ENCODE data around the gene RGS21. TPM values are rescaled to one million over a fixed set of nuclear protein-coding genes. Genes with fewer than 3 reads are reported as not detected.

Gene RGS21
- total and polyA plus RNA-seq, 2 of the 4 experiments (the other 2 are of a cell fraction), result not detected

- no peak overlapping the region for H2AFZ ChIP-seq (replicated peaks; ENCODE audit: low read length, poor library complexity)
- H4K20me1 ChIP-seq (ENCODE audit: insufficient read depth, low read length), result no peaks in the 10 kb centered on the region
- DNase-seq (no peak), ATAC-seq (ENCODE audit: low read depth) (no peak)
- CTCF ChIA-PET, result no interaction called here
- H3K23ac ChIP-seq (ENCODE audit: low read depth, low read length), result no peak overlapping the region
- H3K27me3 ChIP-seq (ENCODE audit: control insufficient read depth, insufficient read depth, low read length), result no peaks in the 10 kb centered on the region
- no peak overlapping the region for H2AK9ac ChIP-seq (replicated peaks; ENCODE audit: low read depth, low read length, poor library complexity)
- no TSS peak for BruUV-seq (replicated peaks)
- POLR2A ChIA-PET (ENCODE audit: unreplicated experiment), result no interaction called here
- no peak overlapping the region for H3K4me2 ChIP-seq (ENCODE audit: low read depth, low read length)
- no peak overlapping the region for H3K9ac ChIP-seq (ENCODE audit: low read depth, low read length)
- no peak overlapping the region for H2AK5ac ChIP-seq (ENCODE audit: low read depth, low read length)
- no peak overlapping the region for H2BK120ac ChIP-seq (ENCODE audit: low read depth, low read length)
- H3K79me1 ChIP-seq (ENCODE audit: low read depth in 1 of 2, low read length in 2 of 2), result no peaks in the 10 kb centered on the region
- H3K9me1 ChIP-seq (ENCODE audit: insufficient read depth, low read length), result no peaks in the 10 kb centered on the region
- no peak overlapping the region for H2BK20ac ChIP-seq (ENCODE audit: low read depth, low read length)
- H4K91ac ChIP-seq (ENCODE audit: insufficient read depth, low read depth, low read length), result no peak overlapping the region
- H3K27ac ChIP-seq (ENCODE audit: insufficient read depth, low read length), result no peak overlapping the region
- H3K18ac ChIP-seq (ENCODE audit: low read depth, low read length), result no peak overlapping the region
- no peaks in the 10 kb centered on the region for H3K9me3 ChIP-seq (ENCODE audit: control insufficient read depth, insufficient read depth, low read length)
- no peak overlapping the region for H3K14ac ChIP-seq (replicated peaks; ENCODE audit: low read depth, low read length)
- no peak for TF ChIP-seq NFE2L2 (IDR thresholded peaks at IDR 0.05; ENCODE audit: low read depth, low read length)
- TF ChIP-seq MAFK (IDR thresholded peaks at IDR 0.05; ENCODE audit: low read depth, low read length), result no peak
- TF ChIP-seq SMC3 (IDR thresholded peaks at IDR 0.05; ENCODE audit: low read depth, low read length), result no peak
- no peak for TF ChIP-seq MAZ (IDR thresholded peaks at IDR 0.05; ENCODE audit: borderline replicate concordance, low read depth, low read length)
- no peak for TF ChIP-seq FOS (IDR thresholded peaks at IDR 0.05; ENCODE audit: low read depth, low read length)
- no peak for TF ChIP-seq RAD21 (IDR thresholded peaks at IDR 0.05; ENCODE audit: low read length)
- TF ChIP-seq CTCF (conservative IDR thresholded peaks at IDR 0.05; ENCODE audit: low read depth, low read length), result no peak
- TF ChIP-seq, protein P1, sequence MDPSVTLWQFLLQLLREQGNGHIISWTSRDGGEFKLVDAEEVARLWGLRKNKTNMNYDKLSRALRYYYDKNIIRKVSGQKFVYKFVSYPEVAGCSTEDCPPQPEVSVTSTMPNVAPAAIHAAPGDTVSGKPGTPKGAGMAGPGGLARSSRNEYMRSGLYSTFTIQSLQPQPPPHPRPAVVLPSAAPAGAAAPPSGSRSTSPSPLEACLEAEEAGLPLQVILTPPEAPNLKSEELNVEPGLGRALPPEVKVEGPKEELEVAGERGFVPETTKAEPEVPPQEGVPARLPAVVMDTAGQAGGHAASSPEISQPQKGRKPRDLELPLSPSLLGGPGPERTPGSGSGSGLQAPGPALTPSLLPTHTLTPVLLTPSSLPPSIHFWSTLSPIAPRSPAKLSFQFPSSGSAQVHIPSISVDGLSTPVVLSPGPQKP (IDR thresholded peaks at IDR 0.05; ENCODE audit: borderline replicate concordance, low read depth, low read length), result no peak
- no peak for TF ChIP-seq USF2 (IDR thresholded peaks at IDR 0.05; ENCODE audit: low read depth, low read length)
- no peak for TF ChIP-seq CHD1 (IDR thresholded peaks at IDR 0.05; ENCODE audit: low read depth, low read length)
- TF ChIP-seq CEBPB (IDR thresholded peaks at IDR 0.05; ENCODE audit: low read depth, low read length), result no peak
- TF ChIP-seq RFX5 (IDR thresholded peaks at IDR 0.05; ENCODE audit: low read depth, low read length), result no peak
- TF ChIP-seq BHLHE40 (IDR thresholded peaks at IDR 0.05; ENCODE audit: low read depth, low read length), result no peak
- no peak for TF ChIP-seq POLR2A (IDR thresholded peaks at IDR 0.05; ENCODE audit: low read depth, low read length)
- TF ChIP-seq MXI1 (IDR thresholded peaks at IDR 0.05; ENCODE audit: borderline replicate concordance, low read depth, low read length), result no peak
- no peak for TF ChIP-seq RCOR1 (IDR thresholded peaks at IDR 0.05; ENCODE audit: insufficient replicate concordance, low read length)
- no peak overlapping the region for H3K56ac ChIP-seq (ENCODE audit: extremely low read depth, insufficient read depth, low read length)
- H3K4ac ChIP-seq (ENCODE audit: low read depth, low read length), result no peak overlapping the region
- H4K5ac ChIP-seq (ENCODE audit: low read depth, low read length), result no peak overlapping the region
- no peak overlapping the region for H4K8ac ChIP-seq (ENCODE audit: low read depth in 2 of 2, low read length in 2 of 2)
- dilution Hi-C loops (cut with HindIII; ENCODE audit: low sequenced_read_pairs, unreplicated experiment), result no loop called here
- no peaks in the 10 kb centered on the region for H3K36me3 ChIP-seq (ENCODE audit: control insufficient read depth, insufficient read depth, low read length)
- no peak overlapping the region for H2BK5ac ChIP-seq (ENCODE audit: low read depth, low read length, poor library complexity, severe bottlenecking)
- H3K4me1 ChIP-seq (ENCODE audit: control insufficient read depth, insufficient read depth, low read length), result no peaks in the 10 kb centered on the region
- in situ Hi-C loops (cut with MboI; ENCODE audit: low sequenced_read_pairs), result no loop called here
- H3K4me3 ChIP-seq (ENCODE audit: insufficient read depth, low read depth, low read length), result no peak overlapping the region
- H2BK15ac ChIP-seq (ENCODE audit: low read depth, low read length), result no peak overlapping the region
- intact Hi-C loops (cut with micrococcal nuclease), result no loop called here
Observed at GRCh38 chr1:192363177-192363576, 46.4 kb downstream of the RGS21 start.

All from IMR-90 (cell line).